ENCODE measurements around the gene NTM. TPM values are rescaled to one million over a fixed set of nuclear protein-coding genes. Genes with fewer than 3 reads are reported as not detected.

NTM gene
- total and polyA plus RNA-seq, 2 donors (not counting 3 experiments of a cell fraction or from before 2014, with no cell fraction given): 1.00 to 1.1 TPM

DNA sequence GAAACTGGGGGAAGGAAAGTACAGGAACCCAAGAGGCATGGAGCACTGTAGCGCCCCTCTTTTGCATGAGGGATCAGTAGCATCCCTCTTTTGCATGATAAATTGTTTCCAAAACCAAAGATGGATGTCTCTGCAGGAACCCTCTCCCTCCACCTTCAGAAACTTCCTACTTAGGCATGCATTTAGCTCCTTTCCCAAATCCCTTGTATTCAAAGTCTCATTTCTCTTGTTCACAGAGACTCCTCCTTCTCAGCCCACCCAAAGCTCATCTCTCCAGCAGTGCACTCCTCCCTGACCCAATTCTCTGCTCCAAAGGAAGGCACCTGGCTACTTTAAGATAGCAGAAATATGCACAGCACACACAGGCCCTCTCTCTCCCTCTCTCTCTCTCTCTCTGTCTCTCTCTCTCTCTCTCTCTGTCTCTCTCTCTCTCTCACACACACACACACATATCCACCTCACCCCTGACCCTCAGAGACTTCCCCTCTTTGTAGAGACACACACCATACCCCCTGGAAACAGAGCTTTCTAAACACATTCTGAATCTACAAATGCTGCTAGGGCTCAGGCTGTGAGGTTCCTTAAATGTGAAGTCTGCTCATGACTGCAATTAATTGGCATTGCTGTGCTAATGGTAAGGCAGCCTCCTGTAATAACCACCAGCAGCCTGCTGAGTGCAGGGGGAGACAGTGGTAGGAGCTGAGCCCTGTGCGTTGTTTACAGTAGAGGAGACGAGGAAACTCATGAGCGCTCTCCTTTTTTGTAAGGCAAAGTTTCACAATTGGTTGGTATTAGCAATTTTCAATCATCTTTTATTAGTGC, 519.6 kb downstream of the NTM start:
- Histone ChIP-seq H3K27ac (ENCODE audit: insufficient read depth, low read depth, low read length) (no peak overlapping the region), H3K79me2 (ENCODE audit: control insufficient read depth, insufficient read depth, low read length) (no peaks in the 10 kb centered on the region), H3K9me3 (replicated peaks; ENCODE audit: control insufficient read depth, insufficient read depth, low read length) (no peaks in the 10 kb centered on the region), H4K20me1 (replicated peaks; ENCODE audit: control insufficient read depth, extremely low read depth, insufficient read depth, low read length) (no peaks in the 10 kb centered on the region), H2AFZ (ENCODE audit: low read depth, low read length) (peak overlapping the region; percentile 13), H3K9me1 (replicated peaks; ENCODE audit: control insufficient read depth, extremely low read depth, insufficient read depth, low read length) (no peaks in the 10 kb centered on the region), H3K4me1 (ENCODE audit: control insufficient read depth, extremely low read depth, insufficient read depth, low read length) (peaks cover 13% of the 10 kb centered on the region), H3K4me2 (ENCODE audit: insufficient read depth, low read length) (no peak overlapping the region), H3K36me3 (ENCODE audit: control insufficient read depth in 2 of 2, extremely low read depth in 1 of 2, insufficient read depth in 2 of 2, low read length in 2 of 2) (no peaks in the 10 kb centered on the region), H3K4me3 (replicated peaks in 1 of 3; ENCODE audit: insufficient read depth in 1 of 3, low read depth in 1 of 3, low read length in 3 of 3) (no peak overlapping the region), H3K9ac (replicated peaks; ENCODE audit: extremely low read depth, insufficient read depth, low read length) (no peak overlapping the region), H3K27me3 (ENCODE audit: control insufficient read depth in 2 of 2, insufficient read depth in 2 of 2, low read length in 2 of 2) (peaks cover 0 to 2% of the 10 kb centered on the region in 2 experiments)
- CTCF ChIA-PET: interaction anchor here (0.7 to 7.2 kb wide), 9 partner anchors 13 to 236 kb away, joined by 3 to 61 read pairs (median 3); no protein-coding TSS in a partner anchor
- no peak for DNase-seq (ENCODE audit: low read depth, low spot score)
- FAIRE-seq: no peak
- no peak for TF ChIP-seq FOS (IDR thresholded peaks at IDR 0.05; ENCODE audit: borderline replicate concordance, insufficient read depth, low read length)
- TF ChIP-seq POLR2AphosphoS5 (IDR thresholded peaks at IDR 0.05; ENCODE audit: insufficient read depth, low read depth, low read length): no peak
- TF ChIP-seq JUN (IDR thresholded peaks at IDR 0.05; ENCODE audit: borderline replicate concordance, insufficient read depth, insufficient read length, low read depth): no peak
- TF ChIP-seq GATA2 (IDR thresholded peaks at IDR 0.05; ENCODE audit: insufficient read depth, insufficient read length, low read depth, low read length): no peak
- no peak for TF ChIP-seq EZH2 (IDR thresholded peaks at IDR 0.05; ENCODE audit: borderline replicate concordance, low read depth, low read length, severe bottlenecking)
- TF ChIP-seq, protein P1, sequence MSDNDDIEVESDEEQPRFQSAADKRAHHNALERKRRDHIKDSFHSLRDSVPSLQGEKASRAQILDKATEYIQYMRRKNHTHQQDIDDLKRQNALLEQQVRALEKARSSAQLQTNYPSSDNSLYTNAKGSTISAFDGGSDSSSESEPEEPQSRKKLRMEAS (IDR thresholded peaks at IDR 0.05; ENCODE audit: insufficient read depth, insufficient read length): no peak
- TF ChIP-seq, protein P2, sequence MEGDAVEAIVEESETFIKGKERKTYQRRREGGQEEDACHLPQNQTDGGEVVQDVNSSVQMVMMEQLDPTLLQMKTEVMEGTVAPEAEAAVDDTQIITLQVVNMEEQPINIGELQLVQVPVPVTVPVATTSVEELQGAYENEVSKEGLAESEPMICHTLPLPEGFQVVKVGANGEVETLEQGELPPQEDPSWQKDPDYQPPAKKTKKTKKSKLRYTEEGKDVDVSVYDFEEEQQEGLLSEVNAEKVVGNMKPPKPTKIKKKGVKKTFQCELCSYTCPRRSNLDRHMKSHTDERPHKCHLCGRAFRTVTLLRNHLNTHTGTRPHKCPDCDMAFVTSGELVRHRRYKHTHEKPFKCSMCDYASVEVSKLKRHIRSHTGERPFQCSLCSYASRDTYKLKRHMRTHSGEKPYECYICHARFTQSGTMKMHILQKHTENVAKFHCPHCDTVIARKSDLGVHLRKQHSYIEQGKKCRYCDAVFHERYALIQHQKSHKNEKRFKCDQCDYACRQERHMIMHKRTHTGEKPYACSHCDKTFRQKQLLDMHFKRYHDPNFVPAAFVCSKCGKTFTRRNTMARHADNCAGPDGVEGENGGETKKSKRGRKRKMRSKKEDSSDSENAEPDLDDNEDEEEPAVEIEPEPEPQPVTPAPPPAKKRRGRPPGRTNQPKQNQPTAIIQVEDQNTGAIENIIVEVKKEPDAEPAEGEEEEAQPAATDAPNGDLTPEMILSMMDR (IDR thresholded peaks at IDR 0.05; ENCODE audit: extremely low read depth in 1 of 2, insufficient read depth in 1 of 2, low read depth in 1 of 2, low read length in 2 of 2): no peak
- TF ChIP-seq POLR2A (IDR thresholded peaks at IDR 0.05; ENCODE audit: low read depth, low read length): no peak
- TF ChIP-seq MYC (IDR thresholded peaks at IDR 0.05; ENCODE audit: low read depth, low read length): no peak
- no TSS peak for BruUV-seq (replicated peaks)
- dilution Hi-C loops (cut with MboI; ENCODE audit: extremely low pct_ligation_motif_present, low sequenced_read_pairs): no loop called here
- POLR2A ChIA-PET: no interaction called here
- intact Hi-C loops (cut with micrococcal nuclease): no loop called here

All from endothelial cell of umbilical vein (primary cell).